Stimulated activated CD8-positive, alpha-beta memory T cell treated with anti-CD3 and anti-CD28 coated beads, Interleukin-4, amount 100 ng/mL, for 24 hours (primary cell): ENCODE data around the gene ZNF587B.
"Not testable (repeated sequence)": the region's sequence is repeated elsewhere in the genome, so short reads cannot be mapped to it uniquely, and the experiment has no call there.

Experiments
- DNase-seq: peaks from one replicate; pipeline ENCODE4 v3.0.0-alpha.2; 2020; ENCODE audit warnings: low read depth

Gene ZNF587B

DNA sequence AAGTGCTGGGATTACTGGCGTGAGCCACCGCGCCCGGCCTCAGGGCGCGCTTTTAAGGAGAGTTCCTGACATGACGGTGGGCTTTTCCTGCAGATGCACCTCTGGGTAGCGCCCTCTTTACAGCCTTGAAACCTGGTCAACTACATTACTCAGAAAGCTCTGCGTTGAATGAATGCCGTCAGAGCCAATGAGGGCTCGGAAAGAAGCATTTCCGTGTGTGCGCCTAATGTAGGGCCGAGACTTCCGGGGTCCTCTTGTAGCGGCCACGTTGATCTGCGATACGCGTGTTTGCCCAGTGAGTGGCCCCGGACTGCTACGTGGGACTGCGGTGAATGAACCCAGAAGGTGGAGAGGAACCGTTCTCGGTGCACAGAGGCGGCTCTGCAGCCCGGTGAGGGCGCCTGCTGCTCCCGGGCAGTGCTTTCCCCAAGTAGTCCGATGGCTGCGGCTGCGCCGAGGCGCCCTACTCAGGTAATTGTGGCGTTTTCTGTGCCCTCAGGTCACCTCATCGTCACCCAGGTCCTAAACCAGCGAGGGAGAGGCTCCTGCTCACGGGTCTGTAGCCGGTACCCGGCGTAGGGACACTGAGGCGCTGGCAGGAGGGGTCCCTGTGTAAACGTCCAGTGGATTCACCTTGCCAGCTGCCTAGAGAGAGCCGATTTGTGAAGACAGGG, 10.5 kb upstream of the ZNF587B start:
- DNase-seq: peak; percentile 60

DNA sequence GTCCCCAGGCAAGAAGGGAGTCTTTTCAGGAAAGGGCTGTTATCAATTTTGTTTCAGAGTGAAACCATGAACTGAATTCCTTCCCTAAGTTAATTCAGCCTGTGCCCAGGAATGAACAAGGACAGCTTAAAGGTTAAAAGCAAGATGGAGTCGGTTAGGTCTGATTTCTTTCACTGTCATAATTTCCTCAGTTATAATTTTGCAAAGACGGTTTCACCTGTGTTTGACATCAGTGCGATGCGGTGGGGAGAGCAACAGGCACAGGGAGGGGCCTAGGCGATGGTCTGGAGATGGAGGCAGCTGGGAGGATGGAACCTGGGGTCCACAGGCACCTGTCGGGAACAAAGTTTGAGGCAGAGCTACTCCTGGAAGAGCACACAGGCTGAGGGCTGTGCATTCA, 9.5 kb upstream of the ZNF587B start:
- no peak for DNase-seq

DNA sequence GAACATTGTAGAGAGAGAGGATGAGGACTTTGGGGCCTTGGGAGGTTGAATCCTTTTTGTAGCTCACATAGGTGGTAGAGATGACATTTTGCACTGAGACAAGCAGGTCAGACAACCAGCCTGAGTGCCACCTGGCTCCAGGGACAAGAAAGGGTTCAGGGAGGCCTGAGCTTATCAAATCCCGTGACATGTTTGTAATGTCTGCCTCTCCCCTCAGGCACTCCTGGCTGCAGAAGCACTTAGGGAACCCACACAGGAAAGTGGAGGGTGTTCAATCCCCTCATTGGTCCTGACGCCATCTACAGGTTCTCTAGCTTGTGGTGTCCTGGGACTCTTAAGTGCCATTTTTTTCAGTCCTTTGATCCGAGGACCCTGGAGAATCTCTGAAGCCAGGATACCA, 9.0 kb upstream of the ZNF587B start:
- not testable (repeated sequence) for DNase-seq

DNA sequence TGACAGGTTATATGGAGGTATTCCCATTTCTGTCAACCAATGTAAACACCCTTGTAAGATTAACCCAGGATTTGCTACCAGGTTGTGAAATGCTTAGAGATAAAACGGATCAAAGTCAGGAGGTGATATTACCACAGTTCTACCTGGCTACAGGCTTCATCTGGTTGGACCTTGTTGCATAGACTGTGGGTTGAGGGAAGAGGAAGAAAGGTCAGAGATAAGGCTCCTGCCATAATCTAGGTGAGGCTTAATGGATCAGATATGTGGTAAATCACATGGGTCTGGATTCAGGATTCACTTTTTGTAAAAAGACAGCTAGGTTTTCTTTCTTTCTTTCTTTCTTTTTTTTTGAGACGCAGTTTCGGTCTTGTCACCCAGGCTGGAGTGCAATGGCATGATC, 8.6 kb upstream of the ZNF587B start:
- not testable (repeated sequence) for DNase-seq

DNA sequence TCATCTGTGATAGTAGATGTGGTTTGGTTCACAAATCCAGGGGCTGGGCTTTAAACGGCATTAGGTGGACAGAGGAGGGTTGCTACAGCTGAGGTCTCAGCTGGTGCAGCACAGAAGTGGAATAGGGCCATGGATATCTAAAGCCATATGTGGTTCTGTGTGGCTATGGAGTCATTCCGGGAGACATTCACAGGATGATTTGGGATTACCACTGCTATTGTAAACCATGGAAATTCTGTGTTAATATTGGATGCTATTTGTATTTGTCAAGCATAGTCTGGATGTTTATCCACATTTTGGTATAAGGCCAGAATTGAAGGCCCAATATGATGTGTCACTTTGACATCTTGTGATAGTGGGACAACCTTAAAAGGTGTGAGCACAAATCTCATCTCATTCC, 6.9 kb upstream of the ZNF587B start:
- DNase-seq: not testable (repeated sequence)

DNA sequence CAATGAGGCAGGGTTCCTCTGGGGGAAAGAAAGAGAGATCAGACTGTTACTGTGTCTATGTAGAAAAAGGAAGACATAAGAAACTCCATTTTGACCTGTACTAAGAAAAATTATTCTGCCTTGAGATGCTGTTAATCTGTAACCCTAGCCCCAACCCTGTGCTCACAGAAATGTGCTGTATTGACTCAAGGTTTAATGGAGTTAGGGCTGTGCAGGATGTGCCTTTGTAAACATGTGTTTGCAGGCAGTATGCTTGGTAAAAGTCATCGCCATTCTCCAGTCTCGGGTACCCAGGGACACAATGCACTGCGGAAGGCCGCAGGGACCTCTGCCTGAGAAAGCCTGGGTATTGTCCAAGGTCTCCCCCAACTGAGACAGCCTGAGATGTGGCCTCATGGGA, 6.5 kb upstream of the ZNF587B start:
- not testable (repeated sequence) for DNase-seq

DNA sequence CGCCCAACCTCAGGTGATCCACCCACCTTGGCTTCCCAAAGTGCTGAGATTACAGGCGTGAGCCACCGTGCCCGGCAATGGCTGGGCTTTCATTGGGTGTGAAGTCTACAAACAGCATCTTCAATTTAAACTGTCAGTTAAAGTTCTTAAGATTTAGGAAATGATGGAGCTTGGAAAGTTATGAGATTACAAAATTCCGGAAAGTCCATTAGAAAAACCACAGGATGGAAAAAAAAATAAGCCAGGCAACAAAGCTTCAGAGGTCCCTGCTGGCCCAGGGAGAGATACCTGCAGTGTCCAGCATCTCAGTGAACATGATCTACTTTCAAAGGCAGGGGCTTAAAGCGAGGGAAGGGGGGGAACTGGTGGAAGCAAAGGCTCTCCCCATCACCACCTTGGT, 4.6 kb upstream of the ZNF587B start:
- no peak for DNase-seq

DNA sequence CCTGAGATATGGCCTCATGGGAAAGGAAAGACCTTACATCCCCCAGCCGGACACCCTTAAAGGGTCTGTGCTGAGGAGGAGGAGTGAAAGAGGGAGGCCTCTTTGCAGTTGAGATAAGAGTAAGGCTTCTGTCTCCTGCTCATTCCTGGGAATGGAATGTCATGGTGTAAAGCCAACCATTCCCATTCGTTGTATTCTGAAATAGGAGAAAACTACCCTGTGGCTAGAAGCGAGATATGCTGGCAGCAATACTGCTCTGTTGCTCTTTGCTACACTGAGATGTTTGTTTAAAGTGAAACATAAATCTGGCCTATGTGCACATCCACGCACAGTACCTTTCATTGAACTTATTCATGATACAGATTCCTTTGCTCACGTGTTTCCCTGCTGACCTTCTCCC, 783 bp upstream of the ZNF587B start:
- no peak for DNase-seq

DNA sequence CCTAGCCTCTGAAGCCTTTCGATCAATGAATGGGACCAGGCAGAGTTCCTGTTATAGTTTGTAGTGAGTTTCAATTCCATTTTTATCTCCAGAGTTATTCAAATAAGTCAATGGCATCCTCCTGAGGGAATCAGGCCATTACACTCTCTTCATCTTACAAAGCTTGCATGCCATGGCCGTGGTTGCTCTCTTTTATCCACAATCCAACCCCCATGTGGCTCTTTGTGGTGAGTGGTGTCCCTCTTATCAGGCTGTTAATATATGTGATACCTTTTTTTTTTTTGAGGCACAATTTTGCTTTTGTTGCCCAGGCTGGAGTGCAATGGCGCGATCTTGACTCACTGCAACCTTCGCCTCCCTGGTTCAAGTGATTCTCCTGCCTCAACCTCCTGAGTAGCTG, 6.9 kb downstream of the ZNF587B start:
- DNase-seq: not testable (repeated sequence)

DNA sequence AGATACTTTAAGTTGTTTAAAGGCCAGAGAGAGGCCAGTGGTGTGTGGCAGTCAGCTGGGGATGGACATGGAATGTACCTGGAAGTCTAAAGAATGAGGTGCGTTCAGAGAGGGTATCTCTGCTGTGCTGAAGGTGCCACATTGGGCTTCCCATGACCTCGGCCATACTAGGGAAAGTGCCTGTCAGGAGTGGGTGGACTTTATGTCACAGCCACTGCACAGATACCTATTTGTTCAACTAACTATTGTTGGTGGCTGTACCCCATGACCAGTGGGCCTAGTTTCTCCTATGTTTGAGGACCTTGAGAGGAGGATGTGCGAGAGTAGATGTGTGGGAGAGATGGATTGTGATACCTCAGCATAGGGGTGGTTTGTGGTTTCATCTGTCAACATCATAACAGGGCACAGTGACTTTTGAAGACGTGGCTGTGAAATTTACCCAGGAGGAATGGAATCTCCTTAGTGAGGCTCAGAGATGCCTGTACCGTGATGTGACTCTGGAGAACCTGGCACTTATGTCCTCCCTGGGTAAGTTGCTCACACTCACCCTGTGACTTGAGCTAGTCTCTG, 8.6 kb downstream of the ZNF587B start:
- not testable (repeated sequence) for DNase-seq

DNA sequence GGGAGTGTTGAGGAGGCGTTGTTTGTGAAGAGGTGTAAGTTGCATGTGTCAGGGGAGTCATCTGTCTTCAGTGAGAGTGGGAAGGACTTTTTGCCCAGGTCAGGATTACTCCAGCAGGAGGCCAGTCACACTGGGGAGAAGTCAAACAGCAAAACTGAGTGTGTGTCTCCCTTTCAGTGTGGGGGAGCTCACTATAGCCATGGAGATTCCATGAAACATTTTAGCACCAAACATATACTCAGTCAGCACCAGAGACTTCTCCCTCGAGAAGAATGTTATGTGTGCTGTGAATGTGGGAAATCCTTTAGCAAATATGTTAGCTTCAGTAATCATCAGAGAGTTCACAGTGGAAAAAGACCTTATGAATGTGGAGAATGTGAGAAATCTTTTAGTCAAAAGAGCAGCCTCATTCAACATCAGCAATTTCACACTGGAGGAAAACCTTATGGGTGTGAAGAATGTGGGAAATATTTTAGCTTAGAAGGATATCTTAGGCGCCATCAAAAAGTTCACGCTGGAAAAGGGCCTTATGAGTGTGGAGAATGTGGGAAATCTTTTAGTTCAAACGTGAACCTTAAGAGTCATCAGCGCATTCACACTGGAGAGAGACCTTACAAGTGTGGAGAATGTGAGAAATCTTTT, 11.1 kb downstream of the ZNF587B start:
- DNase-seq: no peak

DNA sequence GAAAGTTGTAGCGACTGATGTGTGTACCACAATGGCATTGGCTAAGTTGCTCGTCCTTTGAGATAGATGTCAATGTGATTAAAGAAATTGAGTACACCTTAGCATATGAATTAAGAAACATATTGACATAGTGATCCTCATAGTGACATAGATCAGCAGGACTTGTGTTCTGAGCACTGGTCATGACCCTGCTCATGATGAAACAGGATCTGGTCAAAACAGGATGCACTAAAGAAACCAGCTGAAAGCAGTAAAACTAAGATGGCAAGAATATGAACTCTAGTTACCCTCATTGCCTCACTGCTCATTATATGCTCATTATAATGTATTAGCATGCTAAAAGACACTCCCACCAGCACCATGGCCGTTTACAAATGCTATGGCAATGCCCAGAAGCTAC, 17.1 kb downstream of the ZNF587B start:
- DNase-seq: not testable (repeated sequence)

DNA sequence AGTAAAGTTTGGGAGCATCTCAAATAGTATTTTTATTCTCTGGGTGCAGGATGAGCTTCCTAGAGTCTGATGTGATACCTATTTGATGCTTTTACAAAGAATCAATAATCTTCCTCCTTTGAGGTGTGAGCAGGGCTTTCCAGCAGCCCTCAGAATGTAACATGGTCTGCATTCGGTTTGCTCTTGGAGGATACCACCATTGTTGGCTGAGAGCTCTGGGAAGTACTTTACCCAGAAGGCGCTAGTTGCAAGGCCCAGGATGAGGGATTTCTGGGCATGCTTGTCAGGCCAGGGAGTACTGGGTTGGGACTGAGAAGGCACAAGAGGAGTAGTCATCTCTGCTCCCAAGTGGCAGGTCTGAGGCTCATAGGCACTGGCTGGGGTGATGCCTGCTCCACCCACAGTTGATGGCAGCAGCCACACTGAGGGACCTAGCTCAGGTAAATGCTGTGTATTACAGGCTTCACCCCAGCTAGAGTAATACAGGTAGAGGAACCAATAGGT, 19.1 kb downstream of the ZNF587B start:
- DNase-seq: not testable (repeated sequence)

DNA sequence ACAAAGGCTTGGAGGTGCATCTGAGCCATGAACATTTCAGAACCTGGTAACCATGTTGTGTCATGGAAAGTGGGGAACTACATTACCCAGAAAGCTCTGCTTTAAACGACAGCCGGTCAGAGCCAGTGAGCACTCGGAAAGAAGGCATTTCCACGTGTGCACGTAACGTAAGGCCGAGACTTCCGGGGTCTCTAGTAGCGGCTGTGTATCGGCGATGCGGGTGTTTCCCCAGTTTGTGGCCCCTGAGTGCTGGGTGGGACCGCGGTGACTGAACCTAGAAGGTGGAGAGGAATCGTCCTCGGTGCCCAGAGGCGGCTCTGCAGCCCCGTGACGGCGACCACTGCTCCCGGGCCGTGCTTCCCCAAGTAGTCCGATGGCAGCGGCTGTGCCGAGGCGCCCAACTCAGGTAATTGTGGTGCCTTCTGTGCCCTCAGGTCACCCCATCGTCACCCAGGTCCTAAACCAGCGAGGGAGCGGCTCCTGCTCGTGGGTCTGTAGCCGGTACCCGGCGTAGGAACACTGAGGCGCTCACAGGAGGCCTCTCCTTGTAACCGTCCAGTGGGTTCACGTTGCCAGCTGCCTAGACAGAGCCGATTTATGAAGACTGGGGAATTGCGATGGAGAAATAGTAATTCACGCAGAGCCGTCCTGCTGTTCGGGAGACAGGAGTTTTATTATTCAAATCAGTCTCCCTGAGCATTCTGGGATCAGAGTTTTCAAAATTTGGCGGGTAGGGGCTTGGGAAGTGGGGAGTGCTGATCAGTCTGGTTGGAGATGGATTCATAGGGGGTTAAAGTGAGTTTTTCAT, 19.8 kb downstream of the ZNF587B start, which contains the start of gene ZNF587:
Gene ZNF587 (plus strand): TSS at position 194 of the 808 bp plus-strand sequence. CDS start 180 bp downstream, at position 374.
- DNase-seq: peak; percentile 66

DNA sequence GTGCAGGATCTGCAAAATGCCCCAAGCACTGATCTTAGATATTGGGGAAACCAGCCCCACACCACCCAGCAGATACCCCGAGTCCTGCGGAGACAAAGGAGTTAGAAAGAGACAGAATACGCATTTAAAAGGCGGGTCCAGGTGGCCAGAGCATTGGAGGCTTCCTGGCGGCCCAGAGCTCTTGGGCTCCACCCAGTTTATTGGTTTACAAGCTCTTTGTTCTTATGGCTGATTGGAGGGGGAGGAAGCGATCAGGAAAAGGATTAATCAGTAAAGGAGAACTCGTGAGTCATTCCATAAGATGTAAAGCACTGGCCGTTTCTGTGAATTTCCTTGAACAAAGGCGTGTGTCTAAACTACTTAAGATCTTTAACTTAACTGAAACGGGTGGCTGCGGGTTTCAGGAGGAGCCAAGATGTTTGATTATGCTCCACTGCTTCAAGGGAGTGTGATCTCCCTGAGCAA, 20.5 kb downstream of the ZNF587B start:
- DNase-seq: no peak

DNA sequence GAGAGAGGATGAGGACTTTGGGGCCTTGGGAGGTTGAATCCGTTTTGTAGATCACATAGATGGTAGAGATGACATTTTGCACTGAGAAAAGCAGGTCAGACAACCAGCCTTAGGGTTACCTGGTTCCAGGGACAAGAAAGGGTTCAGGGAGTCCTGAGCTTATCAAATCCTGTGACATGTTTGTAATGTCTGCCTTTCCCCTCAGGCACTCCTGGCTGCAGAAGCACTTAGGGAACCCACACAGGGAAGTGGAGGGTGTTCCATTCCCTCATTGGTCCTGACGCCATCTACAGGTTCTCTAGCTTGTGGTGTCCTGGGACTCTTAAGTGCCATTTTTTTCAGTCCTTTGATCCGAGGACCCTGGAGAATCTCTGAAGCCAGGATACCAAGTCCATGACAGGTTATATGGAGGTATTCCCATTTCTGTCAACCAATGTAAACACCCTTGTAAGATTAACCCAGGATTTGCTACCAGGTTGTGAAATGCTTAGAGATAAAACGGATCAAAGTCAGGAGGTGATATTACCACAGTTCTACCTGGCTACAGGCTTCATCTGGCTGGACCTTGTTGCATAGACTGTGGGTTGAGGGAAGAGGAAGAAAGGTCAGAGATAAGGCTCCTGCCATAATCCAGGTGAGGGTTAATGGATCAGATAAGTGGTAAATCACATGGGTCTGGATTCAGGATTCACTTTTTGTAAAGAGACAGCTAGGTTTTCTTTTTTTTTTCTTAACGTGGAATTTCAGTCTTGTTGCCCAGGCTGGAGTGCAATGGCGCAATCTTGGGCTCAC, 21.9 kb downstream of the ZNF587B start:
- DNase-seq: not testable (repeated sequence)

DNA sequence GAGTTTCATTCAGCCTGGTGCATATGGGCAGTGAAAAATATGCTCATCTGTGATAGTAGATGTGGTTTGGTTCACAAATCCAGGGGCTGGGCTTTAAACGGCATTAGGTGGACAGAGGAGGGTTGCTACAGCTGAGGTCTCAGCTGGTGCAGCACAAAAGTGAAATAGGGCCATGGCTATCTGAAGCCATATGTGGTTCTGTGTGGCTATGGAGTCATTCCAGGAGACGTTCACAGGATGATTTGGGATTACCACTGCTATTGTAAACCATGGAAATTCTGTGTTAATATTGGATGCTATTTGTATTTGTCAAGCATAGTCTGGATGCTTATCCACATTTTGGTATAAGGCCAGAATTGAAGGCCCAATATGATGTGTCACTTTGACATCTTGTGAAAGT, 24.0 kb downstream of the ZNF587B start:
- not testable (repeated sequence) for DNase-seq

DNA sequence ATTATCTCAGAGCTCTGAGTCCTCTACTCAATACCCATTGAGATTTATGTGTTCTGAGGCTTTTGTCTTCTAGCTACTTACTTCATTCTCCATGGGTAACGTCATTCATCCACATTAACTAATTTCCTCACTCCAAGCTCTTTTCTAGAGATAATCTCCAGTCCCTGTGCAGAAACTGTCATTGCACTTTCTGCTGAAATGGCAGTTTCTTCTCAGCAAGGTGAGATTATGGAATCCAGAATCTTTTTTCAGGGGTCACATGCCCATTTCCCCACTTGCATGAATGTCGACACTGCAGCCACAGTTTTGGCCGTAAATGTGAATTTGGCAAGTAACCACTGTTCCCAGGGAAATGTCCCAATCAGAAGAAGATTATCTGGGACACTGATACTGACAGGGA, 32.3 kb downstream of the ZNF587B start:
- not testable (repeated sequence) for DNase-seq

DNA sequence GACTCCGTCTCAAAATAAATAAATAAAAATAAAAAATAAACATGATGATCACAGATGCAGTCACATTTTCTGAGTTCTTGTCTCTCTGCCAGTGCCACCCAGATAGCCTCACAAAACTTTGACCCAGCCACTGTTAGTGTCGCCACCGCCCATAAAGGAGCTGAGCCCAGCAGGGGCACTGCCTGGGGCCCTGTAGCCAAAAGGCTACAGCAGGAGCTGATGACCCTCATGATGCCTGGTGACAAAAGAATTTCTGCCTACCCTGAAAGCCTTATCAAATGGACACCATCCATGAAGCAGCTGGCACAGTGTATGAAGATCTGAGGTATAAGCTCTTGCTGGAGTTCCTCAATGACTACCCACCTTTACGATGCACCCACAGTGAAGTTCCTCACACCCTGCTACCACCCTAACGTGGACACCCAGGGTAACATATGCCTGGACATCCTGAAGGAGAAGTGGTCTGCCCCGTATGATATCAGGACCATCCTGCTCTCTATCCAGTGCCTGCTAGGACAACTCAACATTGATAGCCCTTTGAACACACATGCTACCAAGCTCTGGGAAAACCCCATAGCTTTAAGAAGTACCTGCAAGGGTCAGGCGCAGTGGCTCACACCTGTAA, 37.9 kb downstream of the ZNF587B start:
- DNase-seq: no peak

DNA sequence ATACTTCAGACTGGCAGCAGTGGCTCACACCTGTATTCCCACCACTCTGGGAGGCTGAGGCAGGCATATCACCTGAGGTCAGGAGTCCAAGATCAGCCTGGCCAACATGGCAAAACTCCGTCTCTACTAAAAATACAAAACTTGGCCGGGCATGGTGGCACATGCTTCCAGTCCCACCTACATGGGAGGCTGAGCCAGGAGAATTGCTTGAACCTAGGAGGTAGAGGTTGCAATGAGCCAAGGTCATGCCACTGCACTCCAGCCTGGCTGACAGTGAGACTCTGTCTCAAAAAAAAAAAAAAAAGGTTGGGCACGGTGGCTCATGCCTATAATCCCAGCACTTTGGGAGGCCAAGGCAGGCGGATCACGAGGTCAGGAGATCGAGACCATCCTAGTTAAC, 39.6 kb downstream of the ZNF587B start:
- DNase-seq: not testable (repeated sequence)

DNA sequence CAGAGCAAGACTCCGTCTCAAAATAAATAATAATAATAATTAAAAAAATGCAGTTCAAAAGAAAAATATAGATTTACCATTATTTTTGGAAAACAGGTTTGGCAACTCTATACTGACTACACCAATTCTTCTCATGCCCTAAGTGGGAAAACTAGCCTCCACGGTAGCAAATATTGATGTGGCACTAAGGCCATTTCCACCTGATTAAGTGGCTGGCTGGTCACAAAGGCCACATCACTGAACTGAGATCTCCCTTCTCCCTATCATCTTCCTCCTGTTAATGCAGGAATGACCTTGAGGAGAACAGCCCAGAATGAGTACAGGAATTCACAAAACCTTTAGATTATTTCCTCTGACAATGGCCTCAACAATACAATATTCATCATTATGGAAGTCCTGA, 40.1 kb downstream of the ZNF587B start:
- DNase-seq: no peak
